Neural cell (in vitro differentiated cells): ENCODE measurements around the gene TTLL5. TPM values are rescaled to one million over a fixed set of nuclear protein-coding genes. Genes with fewer than 3 reads are reported as not detected.

Experiments
- H2AFZ ChIP-seq: fragments of 200-600, 300-800 bp; sonication (generic), shearing (Covaris generic); 2 replicates; pipeline ENCODE4 v1.6.0; 2014; ENCODE audit warnings: low read depth, mild to moderate bottlenecking, antibody characterized with exemption, low read length, moderate library complexity
- H3F3A ChIP-seq: fragments of 200-600 bp; shearing (Covaris generic); 2 replicates; pipeline ENCODE4 v1.6.1; 2016; ENCODE audit warnings: mild to moderate bottlenecking, moderate library complexity, mixed read lengths, antibody characterized with exemption, low read length; ENCODE audit not compliant: insufficient read depth, poor library complexity, severe bottlenecking
- H3K27ac ChIP-seq: fragments of 200-600, 300-800 bp; sonication (generic), shearing (Covaris generic); 2 replicates; pipeline ENCODE4 v1.5.1; 2014; ENCODE audit warnings: mild to moderate bottlenecking, low read length, moderate library complexity
- H3K27me3 ChIP-seq: fragments of 300-800, 200-600 bp; sonication (generic), shearing (Covaris generic); 2 replicates; pipeline ENCODE4 v1.6.0; 2014; ENCODE audit warnings: mild to moderate bottlenecking, low read depth, low read length, moderate library complexity; ENCODE audit not compliant: insufficient read depth
- H3K36me3 ChIP-seq: fragments of 300-800, 200-600 bp; sonication (generic), shearing (Covaris generic); 2 replicates; pipeline ENCODE4 v1.5.1; 2014; ENCODE audit warnings: mild to moderate bottlenecking, antibody characterized with exemption, low read length, moderate library complexity; ENCODE audit not compliant: insufficient read depth
- H3K4me2 ChIP-seq: fragments of 300-800, 200-600 bp; sonication (generic), shearing (Covaris generic); 2 replicates; pipeline ENCODE4 v1.6.0; 2014; ENCODE audit warnings: mild to moderate bottlenecking, low read length
- H3K4me3 ChIP-seq: fragments of 300-800, 200-600 bp; sonication (generic), shearing (Covaris generic); 2 replicates; pipeline ENCODE4 v1.5.1; 2014; ENCODE audit warnings: mild to moderate bottlenecking, low read length, moderate library complexity
- H3K79me2 ChIP-seq: fragments of 200-600 bp; shearing (Covaris generic); replicated peaks from 2 replicates; pipeline ENCODE4 v1.6.0; 2014; ENCODE audit warnings: mild to moderate bottlenecking, low read length, moderate library complexity; ENCODE audit not compliant: insufficient read depth
- H3K9ac ChIP-seq: fragments of 300-800, 200-600 bp; sonication (generic), shearing (Covaris generic); 2 replicates; pipeline ENCODE4 v1.6.1; 2016; ENCODE audit warnings: mild to moderate bottlenecking, low read length, mixed read lengths
- H3K9me2 ChIP-seq: fragments of 200-600 bp; shearing (Covaris generic); 2 replicates; pipeline ENCODE4 v1.6.1; 2016; ENCODE audit warnings: mild to moderate bottlenecking, low read length, mixed read lengths; ENCODE audit not compliant: insufficient read depth
- H3K9me3 ChIP-seq: fragments of 200-600, 300-800 bp; sonication (generic), shearing (Covaris generic); 2 replicates; pipeline ENCODE4 v1.6.1; 2016; ENCODE audit warnings: mild to moderate bottlenecking, mixed run types, low read length, moderate library complexity, mixed read lengths
- H4K20me1 ChIP-seq: fragments of 200-600 bp; shearing (Covaris generic); 2 replicates; pipeline ENCODE4 v1.6.1; 2016; ENCODE audit warnings: mild to moderate bottlenecking, mixed run types; ENCODE audit not compliant: insufficient read depth
- EP300 ChIP-seq: fragments of 450-650 bp; conservative IDR thresholded peaks from 2 replicates; pipeline ENCODE4 v1.6.1; 2014; ENCODE audit warnings: antibody characterized with exemption, mild to moderate bottlenecking, moderate library complexity; ENCODE audit not compliant: poor library complexity, severe bottlenecking
- EZH2 ChIP-seq: fragments of 200-600, 300-800 bp; shearing (Covaris generic), sonication (generic); IDR thresholded peaks from 2 replicates; pipeline ENCODE4 v1.6.1; 2014; ENCODE audit warnings: antibody characterized with exemption, low read length, borderline replicate concordance, mild to moderate bottlenecking; ENCODE audit not compliant: insufficient read depth, poor library complexity, severe bottlenecking
- MXI1 ChIP-seq: fragments of 450-650 bp; conservative IDR thresholded peaks from 2 replicates; pipeline ENCODE4 v1.6.1; 2014; ENCODE audit warnings: antibody characterized with exemption, mild to moderate bottlenecking; ENCODE audit not compliant: poor library complexity, severe bottlenecking
- POLR2AphosphoS5 ChIP-seq: IDR thresholded peaks from 2 replicates; pipeline ENCODE4 v1.6.1; 2012
- RAD21 ChIP-seq: fragments of 450-650 bp; conservative IDR thresholded peaks from 2 replicates; pipeline ENCODE4 v1.6.1; 2014; ENCODE audit warnings: antibody characterized with exemption, mild to moderate bottlenecking, moderate library complexity
- SMC3 ChIP-seq: fragments of 450-650 bp; conservative IDR thresholded peaks from 2 replicates; pipeline ENCODE4 v1.6.1; 2014; ENCODE audit warnings: antibody characterized with exemption, mild to moderate bottlenecking, moderate library complexity; ENCODE audit not compliant: poor library complexity
- TAF1 ChIP-seq: IDR thresholded peaks from 2 replicates; pipeline ENCODE4 v1.6.1; 2012; ENCODE audit warnings: low read depth
- polyA plus RNA-seq: library from polyadenylated mRNA; depleted of rRNA; stranded (reverse); fragments of >200 nt; gene quantifications from 2 replicates; pipeline ENCODE4 v1.2.3, GENCODE V29; 2014
- TF ChIP-seq, protein P1 (sequence below): IDR thresholded peaks from 2 replicates; pipeline ENCODE4 v1.6.1; 2012; ENCODE audit warnings: borderline replicate concordance
- TF ChIP-seq, protein P2 (sequence below): fragments of 450-650 bp; IDR thresholded peaks from 2 replicates; pipeline ENCODE4 v1.5.1; 2014; ENCODE audit warnings: antibody characterized with exemption, mild to moderate bottlenecking, moderate library complexity; ENCODE audit not compliant: poor library complexity, severe bottlenecking

The TTLL5 gene
- polyA plus RNA-seq, 1 donor from 2014 or later = 8.2 TPM

DNA sequence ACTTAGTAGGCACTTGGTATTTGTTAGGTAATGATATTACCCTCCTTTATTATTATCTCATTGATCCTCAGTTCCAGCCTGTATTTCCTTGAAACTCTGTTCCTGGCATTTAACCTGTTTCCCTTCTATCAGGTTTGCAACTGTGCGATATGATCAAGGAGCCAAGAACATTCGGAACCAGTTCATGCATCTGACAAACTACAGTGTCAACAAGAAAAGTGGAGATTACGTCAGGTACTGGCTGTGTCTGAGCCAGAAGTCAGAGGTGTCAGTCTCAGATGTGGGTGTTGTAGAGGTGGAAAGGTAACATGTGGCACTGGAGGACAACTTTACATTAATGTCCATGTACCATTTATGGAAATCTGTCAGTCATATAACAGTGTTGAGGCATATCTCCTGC, 56.7 kb downstream of the TTLL5 start:
- Histone ChIP-seq H3F3A (no peaks in the 10 kb centered on the region), H3K9me2 (no peaks in the 10 kb centered on the region), H3K79me2 (no peaks in the 10 kb centered on the region), H3K9ac (no peak overlapping the region), H3K36me3 (no peaks in the 10 kb centered on the region), H3K27ac (no peak overlapping the region), H3K9me3 (no peaks in the 10 kb centered on the region), H3K4me2 (no peak overlapping the region), H2AFZ (no peak overlapping the region), H3K4me3 (no peak overlapping the region), H3K27me3 (no peaks in the 10 kb centered on the region), H4K20me1 (no peaks in the 10 kb centered on the region)
- TF ChIP-seq EP300 (no peak), RAD21 (no peak), SMC3 (no peak), POLR2AphosphoS5 (no peak), MXI1 (no peak), TAF1 (no peak), EZH2 (no peak)
- TF ChIP-seq, protein P1, sequence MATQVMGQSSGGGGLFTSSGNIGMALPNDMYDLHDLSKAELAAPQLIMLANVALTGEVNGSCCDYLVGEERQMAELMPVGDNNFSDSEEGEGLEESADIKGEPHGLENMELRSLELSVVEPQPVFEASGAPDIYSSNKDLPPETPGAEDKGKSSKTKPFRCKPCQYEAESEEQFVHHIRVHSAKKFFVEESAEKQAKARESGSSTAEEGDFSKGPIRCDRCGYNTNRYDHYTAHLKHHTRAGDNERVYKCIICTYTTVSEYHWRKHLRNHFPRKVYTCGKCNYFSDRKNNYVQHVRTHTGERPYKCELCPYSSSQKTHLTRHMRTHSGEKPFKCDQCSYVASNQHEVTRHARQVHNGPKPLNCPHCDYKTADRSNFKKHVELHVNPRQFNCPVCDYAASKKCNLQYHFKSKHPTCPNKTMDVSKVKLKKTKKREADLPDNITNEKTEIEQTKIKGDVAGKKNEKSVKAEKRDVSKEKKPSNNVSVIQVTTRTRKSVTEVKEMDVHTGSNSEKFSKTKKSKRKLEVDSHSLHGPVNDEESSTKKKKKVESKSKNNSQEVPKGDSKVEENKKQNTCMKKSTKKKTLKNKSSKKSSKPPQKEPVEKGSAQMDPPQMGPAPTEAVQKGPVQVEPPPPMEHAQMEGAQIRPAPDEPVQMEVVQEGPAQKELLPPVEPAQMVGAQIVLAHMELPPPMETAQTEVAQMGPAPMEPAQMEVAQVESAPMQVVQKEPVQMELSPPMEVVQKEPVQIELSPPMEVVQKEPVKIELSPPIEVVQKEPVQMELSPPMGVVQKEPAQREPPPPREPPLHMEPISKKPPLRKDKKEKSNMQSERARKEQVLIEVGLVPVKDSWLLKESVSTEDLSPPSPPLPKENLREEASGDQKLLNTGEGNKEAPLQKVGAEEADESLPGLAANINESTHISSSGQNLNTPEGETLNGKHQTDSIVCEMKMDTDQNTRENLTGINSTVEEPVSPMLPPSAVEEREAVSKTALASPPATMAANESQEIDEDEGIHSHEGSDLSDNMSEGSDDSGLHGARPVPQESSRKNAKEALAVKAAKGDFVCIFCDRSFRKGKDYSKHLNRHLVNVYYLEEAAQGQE = no peak
- TF ChIP-seq, protein P2, sequence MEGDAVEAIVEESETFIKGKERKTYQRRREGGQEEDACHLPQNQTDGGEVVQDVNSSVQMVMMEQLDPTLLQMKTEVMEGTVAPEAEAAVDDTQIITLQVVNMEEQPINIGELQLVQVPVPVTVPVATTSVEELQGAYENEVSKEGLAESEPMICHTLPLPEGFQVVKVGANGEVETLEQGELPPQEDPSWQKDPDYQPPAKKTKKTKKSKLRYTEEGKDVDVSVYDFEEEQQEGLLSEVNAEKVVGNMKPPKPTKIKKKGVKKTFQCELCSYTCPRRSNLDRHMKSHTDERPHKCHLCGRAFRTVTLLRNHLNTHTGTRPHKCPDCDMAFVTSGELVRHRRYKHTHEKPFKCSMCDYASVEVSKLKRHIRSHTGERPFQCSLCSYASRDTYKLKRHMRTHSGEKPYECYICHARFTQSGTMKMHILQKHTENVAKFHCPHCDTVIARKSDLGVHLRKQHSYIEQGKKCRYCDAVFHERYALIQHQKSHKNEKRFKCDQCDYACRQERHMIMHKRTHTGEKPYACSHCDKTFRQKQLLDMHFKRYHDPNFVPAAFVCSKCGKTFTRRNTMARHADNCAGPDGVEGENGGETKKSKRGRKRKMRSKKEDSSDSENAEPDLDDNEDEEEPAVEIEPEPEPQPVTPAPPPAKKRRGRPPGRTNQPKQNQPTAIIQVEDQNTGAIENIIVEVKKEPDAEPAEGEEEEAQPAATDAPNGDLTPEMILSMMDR = no peak

DNA sequence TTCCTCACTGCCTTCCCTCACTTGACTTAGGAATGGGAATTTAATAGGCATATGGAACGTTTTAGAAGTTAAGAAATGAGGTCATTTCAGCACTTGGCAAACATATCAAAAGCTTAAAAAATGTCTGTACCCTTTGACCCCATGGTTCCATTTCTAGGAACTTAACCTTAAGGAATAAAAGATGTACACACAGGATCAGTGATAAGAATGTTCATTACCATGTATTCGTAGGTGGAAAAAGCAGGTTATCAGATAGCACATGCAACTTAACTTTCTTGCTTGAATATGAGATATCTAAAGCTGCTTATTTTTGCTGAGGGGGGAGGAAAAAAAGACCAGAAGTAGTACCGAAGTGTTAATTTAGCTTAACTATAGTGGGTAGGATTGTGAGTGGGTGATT, 57.2 kb downstream of the TTLL5 start:
- Histone ChIP-seq H3K36me3 (peaks cover 3% of the 10 kb centered on the region), H3K9me3 (no peaks in the 10 kb centered on the region), H3K27me3 (no peaks in the 10 kb centered on the region), H3K9me2 (no peaks in the 10 kb centered on the region), H3K4me2 (no peak overlapping the region), H4K20me1 (no peaks in the 10 kb centered on the region), H3K79me2 (no peaks in the 10 kb centered on the region), H3K27ac (no peak overlapping the region), H3K4me3 (no peak overlapping the region), H3K9ac (no peak overlapping the region), H3F3A (no peaks in the 10 kb centered on the region), H2AFZ (no peak overlapping the region)
- TF ChIP-seq MXI1 = no peak
- TF ChIP-seq RAD21 = no peak
- no peak for TF ChIP-seq POLR2AphosphoS5
- TF ChIP-seq, protein P2 = no peak
- no peak for TF ChIP-seq EP300
- TF ChIP-seq, protein P1 = no peak
